Measurements from ENCODE around the gene IL1RN. TPM values are rescaled to one million over a fixed set of nuclear protein-coding genes. Genes with fewer than 3 reads are reported as not detected.

IL1RN gene
- total RNA-seq, 1 donor from 2014 or later, result not detected

DNA sequence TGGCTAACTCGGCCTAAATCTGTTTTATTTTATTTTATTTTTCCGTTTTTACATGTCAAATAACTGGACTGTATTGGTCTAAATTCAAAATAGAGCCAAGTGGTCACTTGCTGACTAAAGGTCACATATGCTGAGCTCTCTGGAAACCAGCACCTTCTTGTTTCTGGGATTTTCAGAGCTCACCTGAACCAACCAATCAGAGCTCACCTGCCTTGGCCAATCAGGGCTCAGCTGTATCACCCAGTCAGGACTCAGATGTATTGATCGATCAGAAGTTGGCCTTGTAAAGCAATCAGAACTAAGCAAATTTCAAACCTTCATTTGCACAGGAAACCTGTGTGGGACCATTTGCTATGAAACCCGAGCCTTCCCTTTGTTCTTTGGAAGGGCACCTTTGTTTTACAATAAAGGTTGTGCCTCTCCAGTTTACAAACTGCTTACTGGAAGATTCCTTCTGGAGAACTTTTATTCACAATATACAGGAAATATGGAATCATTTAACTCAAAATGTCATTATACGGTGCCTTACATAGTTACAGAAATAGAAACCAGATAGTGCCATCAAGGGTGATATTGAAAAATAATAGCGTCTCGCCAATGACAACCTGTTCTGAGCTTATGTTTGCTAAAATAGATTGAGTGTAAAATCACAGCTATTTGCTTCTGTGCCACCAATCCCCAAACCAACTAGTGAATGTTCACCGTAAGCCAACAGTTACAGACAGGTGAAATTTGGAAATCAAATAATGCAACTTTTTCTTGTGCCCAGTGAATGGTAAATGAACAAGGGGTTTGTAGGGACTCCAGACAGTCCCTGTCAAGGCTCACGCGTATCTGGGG is 29.1 kb downstream of the IL1RN start:
- Mint-ChIP-seq H3K27ac (ENCODE audit: unreplicated experiment) (no peak overlapping the region), H3K4me1 (ENCODE audit: low read depth) (peaks cover 17% of the 10 kb centered on the region), H3K27me3 (ENCODE audit: low read depth) (peaks cover 4% of the 10 kb centered on the region), H3K36me3 (ENCODE audit: low read depth) (no peaks in the 10 kb centered on the region), H3K9me3 (ENCODE audit: low read depth) (no peaks in the 10 kb centered on the region), H3K4me3 (ENCODE audit: unreplicated experiment) (peak overlapping the region; percentile 55)
- TF ChIP-seq, protein P1, sequence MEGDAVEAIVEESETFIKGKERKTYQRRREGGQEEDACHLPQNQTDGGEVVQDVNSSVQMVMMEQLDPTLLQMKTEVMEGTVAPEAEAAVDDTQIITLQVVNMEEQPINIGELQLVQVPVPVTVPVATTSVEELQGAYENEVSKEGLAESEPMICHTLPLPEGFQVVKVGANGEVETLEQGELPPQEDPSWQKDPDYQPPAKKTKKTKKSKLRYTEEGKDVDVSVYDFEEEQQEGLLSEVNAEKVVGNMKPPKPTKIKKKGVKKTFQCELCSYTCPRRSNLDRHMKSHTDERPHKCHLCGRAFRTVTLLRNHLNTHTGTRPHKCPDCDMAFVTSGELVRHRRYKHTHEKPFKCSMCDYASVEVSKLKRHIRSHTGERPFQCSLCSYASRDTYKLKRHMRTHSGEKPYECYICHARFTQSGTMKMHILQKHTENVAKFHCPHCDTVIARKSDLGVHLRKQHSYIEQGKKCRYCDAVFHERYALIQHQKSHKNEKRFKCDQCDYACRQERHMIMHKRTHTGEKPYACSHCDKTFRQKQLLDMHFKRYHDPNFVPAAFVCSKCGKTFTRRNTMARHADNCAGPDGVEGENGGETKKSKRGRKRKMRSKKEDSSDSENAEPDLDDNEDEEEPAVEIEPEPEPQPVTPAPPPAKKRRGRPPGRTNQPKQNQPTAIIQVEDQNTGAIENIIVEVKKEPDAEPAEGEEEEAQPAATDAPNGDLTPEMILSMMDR (IDR thresholded peaks at IDR 0.05), result no peak
- DNase-seq (ENCODE audit: low spot score), result no peak

DNA sequence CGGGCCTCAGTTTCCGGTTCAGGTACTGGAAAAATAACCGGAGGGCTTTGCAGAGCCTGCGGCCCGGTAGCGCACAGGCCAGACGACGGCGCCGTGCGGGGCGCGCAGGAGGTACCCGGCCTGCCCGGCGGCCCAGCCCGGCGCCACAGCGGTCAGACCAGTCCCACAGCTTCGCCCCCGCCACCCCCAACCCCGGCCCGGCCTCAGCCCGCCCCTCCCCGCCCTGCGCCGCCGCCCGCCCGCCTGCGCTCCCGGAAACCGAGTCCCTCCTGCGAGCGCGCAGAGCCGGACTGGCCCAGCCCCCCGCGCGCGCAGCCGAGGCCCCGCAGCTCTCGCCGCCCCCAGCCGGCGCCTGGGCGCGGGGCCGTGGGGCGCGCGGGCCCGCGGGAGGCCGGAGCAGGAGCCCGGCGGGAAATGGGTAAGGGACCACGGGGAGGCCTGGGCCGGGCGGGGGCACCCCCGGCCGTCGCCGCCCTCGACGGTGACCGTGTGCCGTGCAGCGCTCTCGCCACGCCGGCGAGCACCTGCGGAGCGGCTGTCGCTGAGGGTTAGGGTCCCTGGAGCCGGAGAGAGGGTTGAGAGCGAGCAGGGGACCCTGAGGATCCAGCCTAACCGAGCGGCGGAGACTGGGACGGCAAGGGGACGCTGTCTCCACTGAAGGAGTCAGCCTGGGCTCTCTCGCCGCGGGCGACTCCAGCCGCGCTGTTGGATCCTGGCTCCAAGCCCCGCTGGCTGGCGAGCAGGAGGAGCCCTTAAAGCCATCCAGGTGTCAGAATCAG is 29.9 kb downstream of the IL1RN start:
- no peak for DNase-seq (ENCODE audit: low spot score)
- TF ChIP-seq, protein P1 (IDR thresholded peaks at IDR 0.05), result no peak
- Mint-ChIP-seq H3K9me3 (ENCODE audit: low read depth) (no peaks in the 10 kb centered on the region), H3K36me3 (ENCODE audit: low read depth) (no peaks in the 10 kb centered on the region), H3K27ac (ENCODE audit: unreplicated experiment) (no peak overlapping the region), H3K27me3 (ENCODE audit: low read depth) (peaks cover 3% of the 10 kb centered on the region), H3K4me3 (ENCODE audit: unreplicated experiment) (peak overlapping the region; percentile 67), H3K4me1 (ENCODE audit: low read depth) (peaks cover 17% of the 10 kb centered on the region)

- no peaks in the 10 kb centered on the region for H3K36me3 Mint-ChIP-seq (ENCODE audit: low read depth)
- H3K27ac Mint-ChIP-seq (ENCODE audit: unreplicated experiment), result peak overlapping the region; percentile 24
- H3K9me3 Mint-ChIP-seq (ENCODE audit: low read depth), result no peaks in the 10 kb centered on the region
- H3K4me3 Mint-ChIP-seq (ENCODE audit: unreplicated experiment), result peak overlapping the region; percentile 67
- DNase-seq (ENCODE audit: low spot score), result no peak
- peaks cover 17% of the 10 kb centered on the region for H3K4me1 Mint-ChIP-seq (ENCODE audit: low read depth)
- TF ChIP-seq, protein P1 (IDR thresholded peaks at IDR 0.05), result no peak
- peaks cover 3% of the 10 kb centered on the region for H3K27me3 Mint-ChIP-seq (ENCODE audit: low read depth)
Observed at GRCh38 chr2:113157897-113158753, 30.7 kb downstream of the IL1RN start.

GRCh38 chr2:113158884-113159553 is 31.6 kb downstream of the IL1RN start:
- H3K27ac Mint-ChIP-seq (ENCODE audit: unreplicated experiment), result no peak overlapping the region

More at GRCh38 chr2:113158884-113159553, 31.6 kb downstream of the IL1RN start:
- H3K27me3 Mint-ChIP-seq (ENCODE audit: low read depth), result peaks cover 3% of the 10 kb centered on the region
- no peaks in the 10 kb centered on the region for H3K9me3 Mint-ChIP-seq (ENCODE audit: low read depth)
- no peak for DNase-seq (ENCODE audit: low spot score)
- no peaks in the 10 kb centered on the region for H3K36me3 Mint-ChIP-seq (ENCODE audit: low read depth)
- TF ChIP-seq, protein P1 (IDR thresholded peaks at IDR 0.05), result no peak
- H3K4me1 Mint-ChIP-seq (ENCODE audit: low read depth), result peaks cover 17% of the 10 kb centered on the region
- no peak overlapping the region for H3K4me3 Mint-ChIP-seq (ENCODE audit: unreplicated experiment)
